WI38 (cell line): ENCODE measurements around the gene SCAMP5.
A peak's percentile ranks its signal among the peaks of the same experiment; 100 is the strongest.

Source experiments
- H3K4me3 ChIP-seq: 2 replicates; pipeline ENCODE4 v1.5.1; 2011; ENCODE audit warnings: low read depth, mild to moderate bottlenecking, control low read depth, low read length
- CTCF ChIP-seq: IDR thresholded peaks from 2 replicates; pipeline ENCODE4 v1.5.1; 2012; ENCODE audit warnings: low read depth, mild to moderate bottlenecking, control low read depth, low read length

SCAMP5 gene

GRCh38 chr15:75034615-75035014 lies 39.3 kb downstream of the SCAMP5 start:
- H3K4me3 ChIP-seq: no peak overlapping the region
- TF ChIP-seq CTCF: no peak

- TF ChIP-seq CTCF: no peak
- H3K4me3 ChIP-seq: no peak overlapping the region
Observed at GRCh38 chr15:75036212-75036616, 40.9 kb downstream of the SCAMP5 start.

GRCh38 chr15:75037685-75038084 lies 42.3 kb downstream of the SCAMP5 start:
- no peak for TF ChIP-seq CTCF
- no peak overlapping the region for H3K4me3 ChIP-seq

- H3K4me3 ChIP-seq: no peak overlapping the region
- TF ChIP-seq CTCF: no peak
Observed at GRCh38 chr15:75038231-75038630, 42.9 kb downstream of the SCAMP5 start.

GRCh38 chr15:75042730-75043508 lies 47.6 kb downstream of the SCAMP5 start:
- TF ChIP-seq CTCF: peak; percentile 46; the same call in 1 of the 2 replicates
- H3K4me3 ChIP-seq: no peak overlapping the region

GRCh38 chr15:75043509-75044257 lies 48.3 kb downstream of the SCAMP5 start:
- H3K4me3 ChIP-seq: no peak overlapping the region
- peak; percentile 34 for TF ChIP-seq CTCF
